Endothelial cell of umbilical vein (primary cell): ENCODE results near the gene AIG1. TPM values are rescaled to one million over a fixed set of nuclear protein-coding genes. Genes with fewer than 3 reads are reported as not detected.

Source experiments
- BruUV-seq: library from RNA; stranded (reverse); fragments of 400-500 nt; replicated peaks from 2 replicates; lab custom pipeline; 2021; lab: Mats Ljungman, UMichigan
- CTCF ChIA-PET: fragments of 300-600, 350-600 bp; sonication (Branson Sonifier 250); formaldehyde crosslinking; loops from one replicate; lab custom pipeline; 2021; ENCODE audit warnings: antibody characterized with exemption, inconsistent platforms; lab: Charles Lee
- POLR2A ChIA-PET: fragments of 300-600, 350-600 bp; sonication (Branson Sonifier 250); formaldehyde crosslinking; loops from one replicate; lab custom pipeline; 2021; ENCODE audit warnings: antibody characterized with exemption, inconsistent platforms; lab: Charles Lee
- DNase-seq: peaks from one replicate; pipeline ENCODE4 v3.0.0-alpha.2; 2011; ENCODE audit warnings: low read depth, low spot score
- FAIRE-seq: peaks from 2 replicates; lab custom pipeline; 2011; peaks lifted over from hg19 to GRCh38; lab: Jason Lieb, UNC
- H2AFZ ChIP-seq: 2 replicates; pipeline ENCODE4 v1.6.0; 2012; ENCODE audit warnings: low read depth, low read length, control low read depth, inconsistent platforms
- H3K27ac ChIP-seq: 2 replicates; pipeline ENCODE4 v1.5.1; 2011; ENCODE audit warnings: low read depth, mild to moderate bottlenecking, control low read depth, low read length, moderate library complexity; ENCODE audit not compliant: insufficient read depth
- H3K27me3 ChIP-seq, 2 experiments: 2 replicates each; pipeline versions ENCODE4 v1.6.0 to v1.6.1; 2011; ENCODE audit warnings: low read length in 2 of 2, mixed read lengths in 1 of 2; ENCODE audit not compliant: control insufficient read depth in 2 of 2, insufficient read depth in 2 of 2
- H3K36me3 ChIP-seq, 2 experiments: 2 replicates in 1 of 2; 3 replicates in 1 of 2; pipeline ENCODE4 v1.5.1; 2011; ENCODE audit warnings: low read length in 2 of 2, mild to moderate bottlenecking in 1 of 2, moderate library complexity in 1 of 2; ENCODE audit not compliant: control insufficient read depth in 2 of 2, insufficient read depth in 2 of 2; ENCODE audit errors: extremely low read depth in 1 of 2
- H3K4me1 ChIP-seq: 3 replicates; pipeline ENCODE4 v1.5.1; 2011; ENCODE audit warnings: mild to moderate bottlenecking, low read length; ENCODE audit not compliant: control insufficient read depth, insufficient read depth; ENCODE audit errors: extremely low read depth
- H3K4me2 ChIP-seq: 2 replicates; pipeline ENCODE4 v1.6.1; 2011; ENCODE audit warnings: low read length, control low read depth, mixed read lengths; ENCODE audit not compliant: insufficient read depth
- H3K4me3 ChIP-seq, 3 experiments: fragments of 200-600 bp in 1 of 3; sonication (generic), shearing (Covaris generic) in 1 of 3; replicated peaks in 1 of 3; 2 replicates each; pipeline ENCODE4 v1.5.1; 2011 to 2016; ENCODE audit warnings: control low read depth in 3 of 3, low read length in 3 of 3, mild to moderate bottlenecking in 2 of 3, inconsistent platforms in 1 of 3, low read depth in 1 of 3, moderate library complexity in 1 of 3; ENCODE audit not compliant: insufficient read depth in 1 of 3
- H3K79me2 ChIP-seq: 2 replicates; pipeline ENCODE4 v1.6.0; 2012; ENCODE audit warnings: low read length, inconsistent platforms; ENCODE audit not compliant: control insufficient read depth, insufficient read depth
- H3K9ac ChIP-seq: replicated peaks from 2 replicates; pipeline ENCODE3; 2011; ENCODE audit warnings: low read length, control low read depth; ENCODE audit not compliant: insufficient read depth; ENCODE audit errors: extremely low read depth
- H3K9me1 ChIP-seq: replicated peaks from 3 replicates; pipeline ENCODE4 v1.6.0; 2011; ENCODE audit warnings: mild to moderate bottlenecking, low read length; ENCODE audit not compliant: control insufficient read depth, insufficient read depth; ENCODE audit errors: extremely low read depth
- H3K9me3 ChIP-seq: replicated peaks from 2 replicates; pipeline ENCODE4 v1.5.1; 2012; ENCODE audit warnings: low read length, inconsistent platforms; ENCODE audit not compliant: control insufficient read depth, insufficient read depth
- H4K20me1 ChIP-seq: replicated peaks from 2 replicates; pipeline ENCODE3; 2011; ENCODE audit warnings: mild to moderate bottlenecking, low read length; ENCODE audit not compliant: control insufficient read depth, insufficient read depth; ENCODE audit errors: extremely low read depth
- FOS ChIP-seq: IDR thresholded peaks from 2 replicates; pipeline ENCODE4 v1.6.1; 2011; ENCODE audit warnings: mild to moderate bottlenecking, low read length, moderate library complexity, borderline replicate concordance; ENCODE audit not compliant: insufficient read depth
- GATA2 ChIP-seq: IDR thresholded peaks from 2 replicates; pipeline ENCODE4 v1.7.0; 2011; ENCODE audit warnings: low read depth, mild to moderate bottlenecking, moderate library complexity, mixed read lengths, low read length; ENCODE audit not compliant: insufficient read length, insufficient read depth
- JUN ChIP-seq: IDR thresholded peaks from 2 replicates; pipeline ENCODE4 v1.6.1; 2011; ENCODE audit warnings: borderline replicate concordance, low read depth; ENCODE audit not compliant: insufficient read length, insufficient read depth
- MYC ChIP-seq: IDR thresholded peaks from one replicate; pipeline ENCODE4 v1.6.1; 2011; ENCODE audit warnings: mild to moderate bottlenecking, low read depth, low read length
- POLR2A ChIP-seq: IDR thresholded peaks from 2 replicates; pipeline ENCODE4 v1.6.1; 2012; ENCODE audit warnings: low read depth, mild to moderate bottlenecking, control low read depth, low read length
- dilution Hi-C: fragments of 300-500 bp; cut with MboI; formaldehyde crosslinking; loops from one replicate; pipeline ENCODE4 v1.15.0; 2019; ENCODE audit warnings: low sequenced_read_pairs; ENCODE audit not compliant: extremely low pct_ligation_motif_present
- intact Hi-C: fragments of 100-400 bp; cut with micrococcal nuclease; formaldehyde crosslinking; loops from one replicate; pipeline ENCODE4 v1.10.0; 2022
- polyA plus RNA-seq, 4 experiments: library from polyadenylated mRNA; depleted of rRNA in 3 of 4; stranded (reverse) in 3 of 4; unstranded in 1 of 4; fragments of >200 nt; gene quantifications; 2 replicates each; pipeline versions ENCODE4 v1.2.1 to v1.2.3, GENCODE V29; 2011 to 2012; ENCODE audit warnings: missing spikeins in 1 of 4
- total RNA-seq: library from RNA; stranded (reverse); gene quantifications from 2 replicates; pipeline ENCODE4 v1.2.3, GENCODE V29; 2021
- TF ChIP-seq, protein P1 (sequence below), 2 donors: IDR thresholded peaks; 1 replicate in 1 of 2; 2 replicates in 1 of 2; pipeline ENCODE4 v1.5.1; 2011; ENCODE audit warnings: low read length in 2 of 2, mild to moderate bottlenecking in 2 of 2, moderate library complexity in 2 of 2, control low read depth in 1 of 2, inconsistent platforms in 1 of 2, low read depth in 1 of 2; ENCODE audit not compliant: insufficient read depth in 1 of 2; ENCODE audit errors: extremely low read depth in 1 of 2
- TF ChIP-seq, protein P2 (sequence below): IDR thresholded peaks from 2 replicates; pipeline ENCODE4 v1.6.1; 2011; ENCODE audit not compliant: insufficient read depth, insufficient read length

Gene AIG1
- total and polyA plus RNA-seq, 2 donors (not counting 3 experiments of a cell fraction or from before 2014, with no cell fraction given) = 17.7 to 22.7 TPM

DNA sequence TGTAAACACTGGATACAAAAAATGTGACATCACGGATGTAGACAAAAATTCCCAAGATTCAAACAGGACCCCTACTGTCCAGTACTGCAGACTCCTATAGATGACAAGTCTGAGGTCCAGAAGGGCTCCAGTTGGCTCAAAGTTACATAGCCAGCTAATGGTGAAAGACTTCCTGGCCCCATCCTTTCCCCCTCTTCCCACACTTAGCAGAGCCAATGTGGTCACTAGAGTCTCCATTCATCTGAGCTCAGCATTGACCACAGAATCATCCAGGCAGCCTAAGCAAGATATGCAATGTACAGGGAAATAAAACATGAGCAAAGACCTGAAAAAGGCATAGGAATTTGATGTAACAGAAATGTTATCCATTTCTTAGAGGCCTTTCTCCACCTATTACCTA is 209.3 kb downstream of the AIG1 start:
- Histone ChIP-seq H3K27me3 (no peaks in the 10 kb centered on the region), H3K9ac (no peak overlapping the region), H3K4me1 (no peaks in the 10 kb centered on the region), H3K9me1 (no peaks in the 10 kb centered on the region), H3K27ac (no peak overlapping the region), H3K79me2 (no peaks in the 10 kb centered on the region), H4K20me1 (no peaks in the 10 kb centered on the region), H3K36me3 (no peaks in the 10 kb centered on the region), H3K4me2 (no peak overlapping the region), H3K4me3 (no peak overlapping the region), H3K9me3 (no peaks in the 10 kb centered on the region), H2AFZ (no peak overlapping the region)
- POLR2A ChIA-PET = no interaction called here
- dilution Hi-C loops (no loop called here), intact Hi-C loops (no loop called here)
- FAIRE-seq = no peak
- BruUV-seq = no TSS peak
- DNase-seq = no peak
- CTCF ChIA-PET = interaction anchor here (1.1 kb wide), 1 partner anchor 154 kb away, joined by 4 read pairs; no protein-coding TSS in a partner anchor
- no peak for TF ChIP-seq FOS

DNA sequence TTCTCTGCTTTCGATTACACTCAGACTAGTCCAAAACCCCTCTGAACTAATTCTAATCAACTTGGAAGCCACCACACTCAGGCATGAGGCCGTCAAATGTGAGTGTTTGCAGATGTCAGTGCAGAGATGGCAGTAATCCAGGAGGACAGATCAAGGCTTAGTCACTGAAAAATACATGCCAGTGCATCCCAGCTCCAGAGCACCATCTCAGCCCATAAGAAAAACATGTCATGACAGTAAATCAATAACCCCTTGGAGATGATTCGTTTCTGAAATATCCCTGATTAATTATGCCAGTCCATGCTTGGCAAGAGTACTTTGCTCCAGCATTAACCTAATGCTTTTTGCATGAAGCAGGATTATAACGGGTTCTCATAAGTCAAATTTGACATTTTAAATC is 210.3 kb downstream of the AIG1 start:
- FAIRE-seq (no peak), DNase-seq (no peak)
- Histone ChIP-seq H3K4me1 (no peaks in the 10 kb centered on the region), H3K9me3 (no peaks in the 10 kb centered on the region), H3K4me2 (no peak overlapping the region), H3K36me3 (no peaks in the 10 kb centered on the region), H3K79me2 (no peaks in the 10 kb centered on the region), H3K4me3 (no peak overlapping the region), H2AFZ (no peak overlapping the region), H3K9me1 (no peaks in the 10 kb centered on the region), H4K20me1 (no peaks in the 10 kb centered on the region), H3K27ac (no peak overlapping the region), H3K27me3 (no peaks in the 10 kb centered on the region), H3K9ac (no peak overlapping the region)
- ChIA-PET POLR2A (no interaction called here), CTCF (no interaction called here)
- intact Hi-C loops (no loop called here), dilution Hi-C loops (no loop called here)
- TF ChIP-seq JUN (no peak), MYC (no peak), FOS (no peak), POLR2A (no peak), GATA2 (no peak)
- TF ChIP-seq, protein P1, sequence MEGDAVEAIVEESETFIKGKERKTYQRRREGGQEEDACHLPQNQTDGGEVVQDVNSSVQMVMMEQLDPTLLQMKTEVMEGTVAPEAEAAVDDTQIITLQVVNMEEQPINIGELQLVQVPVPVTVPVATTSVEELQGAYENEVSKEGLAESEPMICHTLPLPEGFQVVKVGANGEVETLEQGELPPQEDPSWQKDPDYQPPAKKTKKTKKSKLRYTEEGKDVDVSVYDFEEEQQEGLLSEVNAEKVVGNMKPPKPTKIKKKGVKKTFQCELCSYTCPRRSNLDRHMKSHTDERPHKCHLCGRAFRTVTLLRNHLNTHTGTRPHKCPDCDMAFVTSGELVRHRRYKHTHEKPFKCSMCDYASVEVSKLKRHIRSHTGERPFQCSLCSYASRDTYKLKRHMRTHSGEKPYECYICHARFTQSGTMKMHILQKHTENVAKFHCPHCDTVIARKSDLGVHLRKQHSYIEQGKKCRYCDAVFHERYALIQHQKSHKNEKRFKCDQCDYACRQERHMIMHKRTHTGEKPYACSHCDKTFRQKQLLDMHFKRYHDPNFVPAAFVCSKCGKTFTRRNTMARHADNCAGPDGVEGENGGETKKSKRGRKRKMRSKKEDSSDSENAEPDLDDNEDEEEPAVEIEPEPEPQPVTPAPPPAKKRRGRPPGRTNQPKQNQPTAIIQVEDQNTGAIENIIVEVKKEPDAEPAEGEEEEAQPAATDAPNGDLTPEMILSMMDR (IDR thresholded peaks at IDR 0.05; ENCODE audit: extremely low read depth in 1 of 2, insufficient read depth in 1 of 2, low read depth in 1 of 2, low read length in 2 of 2) = no peak
- TF ChIP-seq, protein P2, sequence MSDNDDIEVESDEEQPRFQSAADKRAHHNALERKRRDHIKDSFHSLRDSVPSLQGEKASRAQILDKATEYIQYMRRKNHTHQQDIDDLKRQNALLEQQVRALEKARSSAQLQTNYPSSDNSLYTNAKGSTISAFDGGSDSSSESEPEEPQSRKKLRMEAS = no peak
- BruUV-seq = no TSS peak
